Measurements from ENCODE around the gene SURF1.

DNA sequence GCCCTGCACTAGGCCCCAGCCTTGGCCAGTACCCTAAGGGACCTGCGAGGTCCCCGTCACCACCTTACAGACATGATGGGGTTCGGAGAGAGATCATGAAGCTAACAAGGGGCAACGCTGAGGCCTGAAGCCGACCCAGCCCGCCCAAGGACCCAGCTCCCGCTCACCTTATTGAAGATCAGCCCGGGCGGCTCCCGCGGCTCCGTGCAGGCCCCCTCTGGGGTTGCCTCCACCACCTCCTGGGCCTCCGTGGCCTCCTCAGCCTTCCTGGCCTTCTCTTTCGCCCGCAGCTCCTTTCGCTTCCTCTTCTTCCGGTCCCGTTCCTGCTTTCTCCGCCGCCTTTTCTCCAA lies 23.9 kb downstream of the SURF1 start:
- TF ChIP-seq POLR2A (IDR thresholded peaks at IDR 0.05) (no peak), POLR2AphosphoS5 (IDR thresholded peaks at IDR 0.05) (no peak)
- TF ChIP-seq, protein P1, sequence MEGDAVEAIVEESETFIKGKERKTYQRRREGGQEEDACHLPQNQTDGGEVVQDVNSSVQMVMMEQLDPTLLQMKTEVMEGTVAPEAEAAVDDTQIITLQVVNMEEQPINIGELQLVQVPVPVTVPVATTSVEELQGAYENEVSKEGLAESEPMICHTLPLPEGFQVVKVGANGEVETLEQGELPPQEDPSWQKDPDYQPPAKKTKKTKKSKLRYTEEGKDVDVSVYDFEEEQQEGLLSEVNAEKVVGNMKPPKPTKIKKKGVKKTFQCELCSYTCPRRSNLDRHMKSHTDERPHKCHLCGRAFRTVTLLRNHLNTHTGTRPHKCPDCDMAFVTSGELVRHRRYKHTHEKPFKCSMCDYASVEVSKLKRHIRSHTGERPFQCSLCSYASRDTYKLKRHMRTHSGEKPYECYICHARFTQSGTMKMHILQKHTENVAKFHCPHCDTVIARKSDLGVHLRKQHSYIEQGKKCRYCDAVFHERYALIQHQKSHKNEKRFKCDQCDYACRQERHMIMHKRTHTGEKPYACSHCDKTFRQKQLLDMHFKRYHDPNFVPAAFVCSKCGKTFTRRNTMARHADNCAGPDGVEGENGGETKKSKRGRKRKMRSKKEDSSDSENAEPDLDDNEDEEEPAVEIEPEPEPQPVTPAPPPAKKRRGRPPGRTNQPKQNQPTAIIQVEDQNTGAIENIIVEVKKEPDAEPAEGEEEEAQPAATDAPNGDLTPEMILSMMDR (IDR thresholded peaks at IDR 0.05), result no peak
